ENCODE measurements around the gene TANK. TPM values are rescaled to one million over a fixed set of nuclear protein-coding genes. Genes with fewer than 3 reads are reported as not detected.

The TANK gene
- total and polyA plus RNA-seq, 2 experiments from 2014 or later = 27.7 to 35.4 TPM

- H3K4me2 ChIP-seq = no peak overlapping the region
- H3K9me2 ChIP-seq (ENCODE audit: insufficient read depth) = no peaks in the 10 kb centered on the region
- no peak overlapping the region for H3K27ac Mint-ChIP-seq
- H3K4me1 ChIP-seq (ENCODE audit: insufficient read depth) = no peaks in the 10 kb centered on the region; the same call in 1 of the 2 replicates
- no peak overlapping the region for H3K4me3 Mint-ChIP-seq
- H3K4me3 ChIP-seq = no peak overlapping the region
- H3K27me3 ChIP-seq (ENCODE audit: insufficient read depth) = no peaks in the 10 kb centered on the region
- peaks cover 8% of the 10 kb centered on the region; the same call in 2 of the 3 replicates for H3K36me3 Mint-ChIP-seq (ENCODE audit: low read depth)
- no peak overlapping the region for H2AFZ ChIP-seq
- no peaks in the 10 kb centered on the region for H3K27me3 Mint-ChIP-seq (ENCODE audit: insufficient read depth, low read depth, poor library complexity)
- peaks cover 12% of the 10 kb centered on the region; the same call in 2 of the 3 replicates for H3K4me1 Mint-ChIP-seq
- H4K20me1 ChIP-seq (replicated peaks; ENCODE audit: insufficient read depth) = no peaks in the 10 kb centered on the region
- H3K79me2 ChIP-seq (replicated peaks; ENCODE audit: insufficient read depth) = peaks cover 27% of the 10 kb centered on the region
- ATAC-seq = no peak
- H3K27ac ChIP-seq (ENCODE audit: low read depth) = no peak overlapping the region
- no peaks in the 10 kb centered on the region for H3K36me3 ChIP-seq (ENCODE audit: insufficient read depth)
- H3F3A ChIP-seq (replicated peaks; ENCODE audit: low read depth) = 0 out of 2 replicates have a peak, but pooled peaks cover 5% of the 10 kb centered on the region
- TF ChIP-seq CREB1 (CRISPR knock-in tag; IDR thresholded peaks at IDR 0.05; ENCODE audit: low read depth) (no peak), JUNB (IDR thresholded peaks at IDR 0.05; ENCODE audit: unreplicated experiment) (no peak), EZH2 (IDR thresholded peaks at IDR 0.05; ENCODE audit: low read depth, unreplicated experiment) (no peak), POLR2AphosphoS5 (IDR thresholded peaks at IDR 0.05; ENCODE audit: low read depth) (no peak), ZNF462 (CRISPR knock-in tag; IDR thresholded peaks at IDR 0.05) (no peak), STAT1 (IDR thresholded peaks at IDR 0.05; ENCODE audit: unreplicated experiment) (no peak)
- TF ChIP-seq, protein P1, sequence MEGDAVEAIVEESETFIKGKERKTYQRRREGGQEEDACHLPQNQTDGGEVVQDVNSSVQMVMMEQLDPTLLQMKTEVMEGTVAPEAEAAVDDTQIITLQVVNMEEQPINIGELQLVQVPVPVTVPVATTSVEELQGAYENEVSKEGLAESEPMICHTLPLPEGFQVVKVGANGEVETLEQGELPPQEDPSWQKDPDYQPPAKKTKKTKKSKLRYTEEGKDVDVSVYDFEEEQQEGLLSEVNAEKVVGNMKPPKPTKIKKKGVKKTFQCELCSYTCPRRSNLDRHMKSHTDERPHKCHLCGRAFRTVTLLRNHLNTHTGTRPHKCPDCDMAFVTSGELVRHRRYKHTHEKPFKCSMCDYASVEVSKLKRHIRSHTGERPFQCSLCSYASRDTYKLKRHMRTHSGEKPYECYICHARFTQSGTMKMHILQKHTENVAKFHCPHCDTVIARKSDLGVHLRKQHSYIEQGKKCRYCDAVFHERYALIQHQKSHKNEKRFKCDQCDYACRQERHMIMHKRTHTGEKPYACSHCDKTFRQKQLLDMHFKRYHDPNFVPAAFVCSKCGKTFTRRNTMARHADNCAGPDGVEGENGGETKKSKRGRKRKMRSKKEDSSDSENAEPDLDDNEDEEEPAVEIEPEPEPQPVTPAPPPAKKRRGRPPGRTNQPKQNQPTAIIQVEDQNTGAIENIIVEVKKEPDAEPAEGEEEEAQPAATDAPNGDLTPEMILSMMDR (conservative IDR thresholded peaks at IDR 0.05; ENCODE audit: low read depth in 2 of 2) = no peak
- DNase-seq (ENCODE audit: low spot score) = no peak
- H3K9me3 Mint-ChIP-seq = no peaks in the 10 kb centered on the region
These were observed 3.2 kb downstream of the TANK start for GRCh38 chr2:161163440-161163839.
